WI38 (cell line): ENCODE measurements around the gene NSUN5.

ENCODE experiments used
- H3K4me3 ChIP-seq: 2 replicates; pipeline ENCODE4 v1.5.1; 2011; ENCODE audit warnings: low read depth, mild to moderate bottlenecking, control low read depth, low read length
- TF ChIP-seq, protein P1 (sequence below): IDR thresholded peaks from 2 replicates; pipeline ENCODE4 v1.5.1; 2012; ENCODE audit warnings: low read depth, mild to moderate bottlenecking, control low read depth, low read length

NSUN5 gene

DNA sequence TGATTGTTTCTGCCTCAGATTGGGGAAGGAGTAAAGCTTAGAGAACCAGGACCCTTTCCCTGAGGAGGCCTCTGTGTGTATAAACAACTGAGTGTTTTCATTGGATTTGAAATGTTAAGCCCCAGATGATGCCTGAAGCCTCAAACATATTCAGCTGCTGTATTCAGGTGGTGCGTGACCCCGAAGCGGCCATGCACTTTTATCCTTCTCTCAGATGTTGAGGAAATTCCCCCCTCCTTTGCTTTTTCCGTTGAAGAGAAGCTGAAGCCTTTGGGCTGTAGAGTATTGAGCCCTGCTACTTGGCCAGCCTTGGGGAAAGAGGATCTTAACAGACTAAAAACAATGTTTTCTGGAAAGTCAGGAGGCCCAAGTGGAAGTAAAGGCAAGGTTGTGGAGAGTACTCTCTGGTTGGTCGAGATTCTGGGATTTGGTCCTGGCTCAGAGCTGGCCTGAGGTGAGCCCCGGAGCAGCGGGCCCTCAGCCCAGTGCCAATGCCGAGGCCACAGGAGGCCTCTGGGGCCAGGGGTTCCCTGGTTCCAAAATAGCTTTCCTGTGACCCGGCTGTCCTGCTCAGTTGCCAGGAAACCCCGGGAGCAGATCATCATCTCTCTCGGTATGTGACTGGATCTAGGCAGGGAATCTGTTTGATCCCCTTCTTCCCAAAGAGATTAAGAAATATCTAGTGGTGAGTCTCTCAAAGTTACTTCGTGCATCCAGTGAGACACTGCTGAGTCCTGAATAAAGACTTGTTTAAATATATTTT lies 41.9 kb upstream of the NSUN5 start:
- H3K4me3 ChIP-seq = no peak overlapping the region

DNA sequence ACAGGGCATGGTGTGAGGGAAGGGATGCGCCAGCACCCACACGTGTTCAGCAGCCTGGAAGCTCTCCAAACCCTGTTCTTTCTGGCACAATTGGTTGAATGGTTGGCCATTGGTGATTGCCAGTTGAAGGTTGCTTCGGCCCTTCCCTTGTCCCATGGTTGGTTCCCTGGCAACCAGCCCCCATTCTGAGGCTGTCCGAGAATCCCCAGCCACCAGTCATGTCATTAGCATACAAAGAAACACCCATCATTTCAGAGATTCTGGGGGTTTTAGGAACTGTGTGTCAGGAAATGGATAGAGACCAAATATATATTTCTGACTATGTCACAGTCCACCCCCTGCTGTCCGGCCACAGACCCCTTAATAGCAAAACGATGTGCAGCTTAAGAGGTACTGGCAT lies 41.1 kb upstream of the NSUN5 start:
- no peak overlapping the region for H3K4me3 ChIP-seq
- TF ChIP-seq, protein P1, sequence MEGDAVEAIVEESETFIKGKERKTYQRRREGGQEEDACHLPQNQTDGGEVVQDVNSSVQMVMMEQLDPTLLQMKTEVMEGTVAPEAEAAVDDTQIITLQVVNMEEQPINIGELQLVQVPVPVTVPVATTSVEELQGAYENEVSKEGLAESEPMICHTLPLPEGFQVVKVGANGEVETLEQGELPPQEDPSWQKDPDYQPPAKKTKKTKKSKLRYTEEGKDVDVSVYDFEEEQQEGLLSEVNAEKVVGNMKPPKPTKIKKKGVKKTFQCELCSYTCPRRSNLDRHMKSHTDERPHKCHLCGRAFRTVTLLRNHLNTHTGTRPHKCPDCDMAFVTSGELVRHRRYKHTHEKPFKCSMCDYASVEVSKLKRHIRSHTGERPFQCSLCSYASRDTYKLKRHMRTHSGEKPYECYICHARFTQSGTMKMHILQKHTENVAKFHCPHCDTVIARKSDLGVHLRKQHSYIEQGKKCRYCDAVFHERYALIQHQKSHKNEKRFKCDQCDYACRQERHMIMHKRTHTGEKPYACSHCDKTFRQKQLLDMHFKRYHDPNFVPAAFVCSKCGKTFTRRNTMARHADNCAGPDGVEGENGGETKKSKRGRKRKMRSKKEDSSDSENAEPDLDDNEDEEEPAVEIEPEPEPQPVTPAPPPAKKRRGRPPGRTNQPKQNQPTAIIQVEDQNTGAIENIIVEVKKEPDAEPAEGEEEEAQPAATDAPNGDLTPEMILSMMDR = no peak

More for the DNA sequence above, 41.9 kb upstream of the NSUN5 start:
- TF ChIP-seq, protein P1 = no peak

DNA sequence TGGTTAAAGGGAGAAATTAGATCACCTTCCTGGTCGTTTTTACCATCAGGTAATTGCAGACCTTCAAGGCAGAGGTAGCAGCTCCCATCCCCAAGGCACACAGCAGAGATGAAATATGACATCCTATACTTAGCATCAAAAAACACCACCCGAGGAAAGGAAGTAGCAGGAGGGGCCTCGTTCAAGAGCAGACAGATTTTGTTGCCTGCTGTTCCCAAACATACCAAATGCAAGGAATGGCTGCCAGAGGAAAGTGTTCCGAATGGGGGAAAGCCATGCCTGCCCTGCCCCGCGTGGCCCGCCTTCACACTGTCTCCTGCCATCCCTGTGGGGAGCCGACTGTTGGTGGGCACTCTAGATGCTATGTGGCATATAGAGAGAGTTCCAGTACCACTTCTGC lies 37.3 kb upstream of the NSUN5 start:
- TF ChIP-seq, protein P1 = no peak
- no peak overlapping the region for H3K4me3 ChIP-seq

DNA sequence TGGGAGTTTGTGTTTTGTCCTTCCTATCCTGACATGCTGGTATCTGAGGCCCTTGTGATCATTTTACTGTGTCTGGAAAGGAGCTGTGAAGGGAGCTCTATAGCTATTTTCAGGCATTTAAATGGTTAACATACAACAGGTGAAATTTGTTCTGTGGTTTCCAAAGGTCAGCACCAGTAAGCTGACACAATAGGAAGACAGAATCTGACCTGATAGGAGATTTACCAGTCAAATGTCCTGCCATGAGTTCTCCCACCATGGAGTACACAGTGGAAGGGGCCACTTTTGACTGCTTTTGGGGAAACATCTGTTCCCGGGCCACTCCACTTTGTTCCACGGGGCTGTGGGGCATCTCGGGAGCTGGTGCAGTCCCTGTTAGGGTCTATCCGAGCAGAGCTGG lies 36.9 kb upstream of the NSUN5 start:
- no peak overlapping the region for H3K4me3 ChIP-seq
- TF ChIP-seq, protein P1 = no peak

DNA sequence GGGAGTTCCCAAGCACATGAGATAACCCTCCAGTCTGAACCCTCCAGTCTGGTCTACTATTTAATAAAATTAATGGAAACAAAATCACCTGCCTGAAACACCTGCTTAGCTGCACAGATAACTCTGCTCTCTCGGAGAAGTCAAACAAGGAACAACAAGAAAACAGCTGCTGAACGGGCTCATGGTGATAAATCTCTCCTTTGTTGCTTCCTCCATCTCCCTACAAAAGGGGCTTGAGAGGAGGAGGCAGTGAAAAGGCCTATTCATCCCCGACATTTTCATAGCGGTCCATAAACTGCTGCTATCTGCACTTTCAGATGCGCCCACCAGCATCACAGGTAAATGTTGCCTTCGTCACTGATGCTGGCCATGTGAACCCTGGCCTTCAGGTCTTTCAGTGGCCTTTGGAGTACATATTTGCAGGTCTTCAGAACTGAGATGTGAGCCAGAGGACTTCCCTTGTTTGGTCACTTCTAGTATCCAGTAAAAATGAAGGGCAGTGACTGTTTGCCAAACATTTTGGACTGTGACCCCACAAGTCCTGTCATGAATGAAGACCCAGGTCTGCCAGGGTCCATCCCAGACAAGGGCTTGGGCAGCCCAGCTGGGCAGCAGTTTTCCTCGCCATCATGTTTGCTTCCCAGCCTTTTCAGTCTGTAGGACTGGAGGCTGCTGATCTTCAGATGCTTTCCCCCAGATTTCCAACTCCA lies 35.2 kb upstream of the NSUN5 start:
- H3K4me3 ChIP-seq = no peak overlapping the region
- TF ChIP-seq, protein P1 = no peak

DNA sequence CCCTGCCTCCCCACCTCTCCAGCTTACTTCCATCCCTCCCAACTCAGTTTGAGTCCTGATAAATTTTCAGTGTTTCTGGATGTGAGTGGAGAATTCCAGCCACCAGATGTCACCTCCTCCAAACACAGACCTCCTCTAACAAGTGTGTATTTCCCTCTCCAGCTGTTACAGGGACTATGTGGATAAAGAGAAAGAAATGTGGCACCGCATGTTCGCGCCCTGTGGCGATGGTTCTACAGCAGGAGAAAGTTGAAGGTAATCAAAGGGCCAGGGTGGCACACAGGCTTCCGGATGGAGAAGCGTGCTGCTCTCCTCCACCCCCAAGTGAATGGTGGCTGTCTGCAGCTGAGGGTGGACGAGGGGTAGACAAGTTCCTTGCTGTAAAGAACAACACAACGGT lies 34.0 kb upstream of the NSUN5 start:
- peak overlapping the region; percentile 27; the same call in 1 of the 2 replicates for H3K4me3 ChIP-seq
- TF ChIP-seq, protein P1 = peak; percentile 74

DNA sequence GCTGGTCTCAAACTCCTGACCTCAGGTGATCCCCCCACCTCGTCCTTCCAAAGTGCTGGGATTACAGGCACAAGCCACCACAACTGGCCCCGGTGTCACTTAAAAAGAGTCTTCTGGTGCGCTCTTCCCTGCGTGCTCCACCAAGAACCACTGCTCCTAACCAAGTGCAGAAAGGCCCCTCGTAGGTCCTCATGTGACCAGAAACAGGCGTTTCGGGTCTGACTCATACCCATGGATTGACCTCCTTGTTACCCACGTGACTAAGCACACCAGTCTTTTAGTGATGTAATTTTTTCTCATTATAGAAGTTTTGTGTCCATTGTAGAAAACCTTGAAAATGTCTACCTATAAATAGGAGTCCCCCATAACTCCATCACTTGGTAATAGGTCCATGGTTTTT lies 33.3 kb upstream of the NSUN5 start:
- TF ChIP-seq, protein P1 = no peak
- H3K4me3 ChIP-seq = no peak overlapping the region
